H1 (cell line): Measurements from ENCODE around the gene MTFR1L. TPM values are rescaled to one million over a fixed set of nuclear protein-coding genes. Genes with fewer than 3 reads are reported as not detected.

Experiments used
- CTCF ChIA-PET: fragments of 300-600 bp; sonication (Branson Sonifier 250); formaldehyde crosslinking; loops from one replicate; lab custom pipeline; 2021; ENCODE audit not compliant: partially characterized antibody; lab: Charles Lee
- POLR2A ChIA-PET: fragments of 300-600 bp; sonication (Branson Sonifier 250); formaldehyde crosslinking; loops from one replicate; lab custom pipeline; 2021; ENCODE audit warnings: inconsistent platforms; ENCODE audit not compliant: partially characterized antibody; lab: Charles Lee
- DNase-seq, 2 experiments: peaks; one replicate each; pipeline versions ENCODE4 v3.0.0 to v3.0.0-alpha.2; 2010 to 2022; ENCODE audit warnings: low spot score in 2 of 2, low read depth in 1 of 2, mixed read lengths in 1 of 2
- FAIRE-seq: peaks from 2 replicates; lab custom pipeline; 2011; peaks lifted over from hg19 to GRCh38; lab: Jason Lieb, UNC
- H2AFZ ChIP-seq: 2 replicates; pipeline ENCODE4 v1.8.1; 2012; ENCODE audit warnings: low read length, inconsistent platforms
- H2AK5ac ChIP-seq: 2 replicates; pipeline ENCODE4 v1.6.1; 2013; ENCODE audit warnings: low read depth, low read length
- H2BK120ac ChIP-seq: replicated peaks from 2 replicates; pipeline ENCODE3; 2013; ENCODE audit warnings: low read depth, low read length, inconsistent platforms
- H2BK12ac ChIP-seq: 2 replicates; pipeline ENCODE4 v1.6.1; 2013; ENCODE audit warnings: low read depth, low read length
- H2BK15ac ChIP-seq: 2 replicates; pipeline ENCODE4 v1.6.1; 2013; ENCODE audit warnings: low read length
- H2BK20ac ChIP-seq: 2 replicates; pipeline ENCODE4 v1.6.1; 2013; ENCODE audit warnings: low read length
- H2BK5ac ChIP-seq: 2 replicates; pipeline ENCODE4 v1.6.1; 2013; ENCODE audit warnings: low read depth, low read length
- H3K14ac ChIP-seq: 2 replicates; pipeline ENCODE4 v1.6.1; 2013; ENCODE audit warnings: inconsistent platforms; ENCODE audit not compliant: insufficient read length
- H3K18ac ChIP-seq: 2 replicates; pipeline ENCODE4 v1.6.1; 2013; ENCODE audit warnings: low read length; ENCODE audit errors: extremely low read depth
- H3K23ac ChIP-seq: 2 replicates; pipeline ENCODE4 v1.6.1; 2013; ENCODE audit warnings: inconsistent platforms; ENCODE audit not compliant: insufficient read length
- H3K23me2 ChIP-seq: 2 replicates; pipeline ENCODE4 v1.6.1; 2013; ENCODE audit warnings: low read depth, low read length
- H3K27ac ChIP-seq: 2 replicates; pipeline ENCODE4 v1.6.1; 2011; ENCODE audit warnings: low read depth, low read length, inconsistent platforms
- H3K27me3 ChIP-seq, 4 experiments: replicated peaks in 1 of 4; 1 replicate in 1 of 4; 2 replicates in 3 of 4; pipeline versions ENCODE4 v1.6.1 to v1.8.1; 2011 to 2013; ENCODE audit warnings: low read length in 3 of 4, mild to moderate bottlenecking in 3 of 4, inconsistent platforms in 2 of 4, mixed read lengths in 2 of 4, moderate library complexity in 1 of 4; ENCODE audit not compliant: control insufficient read depth in 3 of 4, insufficient read depth in 3 of 4; ENCODE audit errors: extremely low read depth in 1 of 4
- H3K36me3 ChIP-seq, 4 experiments: 2 replicates each; pipeline versions ENCODE4 v1.6.1 to v1.8.1; 2011 to 2013; ENCODE audit warnings: mild to moderate bottlenecking in 4 of 4, low read length in 3 of 4, moderate library complexity in 2 of 4, control low read depth in 1 of 4, inconsistent platforms in 1 of 4; ENCODE audit not compliant: insufficient read depth in 4 of 4, control insufficient read depth in 2 of 4
- H3K4ac ChIP-seq: replicated peaks from 2 replicates; pipeline ENCODE3; 2013; ENCODE audit warnings: low read length, low read depth, mixed read lengths, inconsistent platforms; ENCODE audit not compliant: insufficient read length
- H3K4me1 ChIP-seq, 4 experiments: replicated peaks in 1 of 4; 1 replicate in 1 of 4; 2 replicates in 3 of 4; pipeline versions ENCODE4 v1.6.1 to v1.8.1; 2011 to 2013; ENCODE audit warnings: low read length in 3 of 4, inconsistent platforms in 2 of 4, mixed read lengths in 1 of 4; ENCODE audit not compliant: insufficient read depth in 4 of 4, control insufficient read depth in 3 of 4
- H3K4me2 ChIP-seq, 2 experiments: 2 replicates each; pipeline versions ENCODE4 v1.6.1 to v1.8.1; 2011 to 2013; ENCODE audit warnings: low read depth in 2 of 2, low read length in 2 of 2, control low read depth in 1 of 2, inconsistent platforms in 1 of 2, mild to moderate bottlenecking in 1 of 2; ENCODE audit not compliant: insufficient read depth in 1 of 2
- H3K4me3 ChIP-seq, 4 experiments: fragments of 200-600, 300-600 bp in 1 of 4; sonication (generic), shearing (Covaris generic), sonication (Bioruptor Twin) in 1 of 4; 2 replicates each; pipeline versions ENCODE4 v1.5.1 to v1.8.1; 2011 to 2016; ENCODE audit warnings: low read length in 4 of 4, low read depth in 3 of 4, control low read depth in 2 of 4, inconsistent platforms in 2 of 4, mild to moderate bottlenecking in 2 of 4, mixed read lengths in 1 of 4, moderate library complexity in 1 of 4; ENCODE audit not compliant: insufficient read depth in 2 of 4; ENCODE audit errors: extremely low read depth in 1 of 4
- H3K56ac ChIP-seq: replicated peaks from 2 replicates; pipeline ENCODE3; 2013; ENCODE audit warnings: low read depth, mild to moderate bottlenecking, mixed read lengths, low read length, inconsistent platforms; ENCODE audit not compliant: insufficient read length
- H3K79me1 ChIP-seq: 2 replicates; pipeline ENCODE4 v1.6.1; 2013; ENCODE audit warnings: low read depth, low read length, control low read depth
- H3K79me2 ChIP-seq, 2 experiments: 2 replicates each; pipeline versions ENCODE4 v1.6.1 to v1.8.1; 2012 to 2013; ENCODE audit warnings: low read length in 2 of 2, mild to moderate bottlenecking in 2 of 2, inconsistent platforms in 1 of 2; ENCODE audit not compliant: insufficient read depth in 2 of 2, control insufficient read depth in 1 of 2
- H3K9ac ChIP-seq, 4 experiments: replicated peaks in 1 of 4; 1 replicate in 1 of 4; 2 replicates in 3 of 4; pipeline versions ENCODE4 v1.6.1 to v1.8.1; 2011 to 2013; ENCODE audit warnings: low read depth in 3 of 4, low read length in 3 of 4, control low read depth in 2 of 4, mild to moderate bottlenecking in 2 of 4, moderate library complexity in 2 of 4, inconsistent platforms in 1 of 4; ENCODE audit errors: extremely low read depth in 1 of 4
- H3K9me3 ChIP-seq, 2 experiments: 2 replicates each; pipeline versions ENCODE4 v1.6.1 to v1.8.1; 2012 to 2013; ENCODE audit warnings: mild to moderate bottlenecking in 2 of 2, moderate library complexity in 2 of 2, control low read depth in 1 of 2, inconsistent platforms in 1 of 2, low read depth in 1 of 2, low read length in 1 of 2, mixed read lengths in 1 of 2; ENCODE audit not compliant: insufficient read depth in 2 of 2
- H4K20me1 ChIP-seq, 2 experiments: replicated peaks in 1 of 2; 2 replicates each; pipeline versions ENCODE3 to v1.8.1; 2011 to 2013; ENCODE audit warnings: inconsistent platforms in 2 of 2, low read length in 2 of 2, mild to moderate bottlenecking in 1 of 2; ENCODE audit not compliant: insufficient read depth in 2 of 2, control insufficient read depth in 1 of 2
- H4K5ac ChIP-seq: 2 replicates; pipeline ENCODE4 v1.6.1; 2013; ENCODE audit warnings: low read length, low read depth, mixed read lengths, inconsistent platforms; ENCODE audit not compliant: insufficient read length
- H4K8ac ChIP-seq: 2 replicates; pipeline ENCODE4 v1.8.0; 2013; ENCODE audit warnings: mild to moderate bottlenecking, moderate library complexity, low read length, inconsistent platforms; ENCODE audit not compliant: insufficient read depth; ENCODE audit errors: extremely low read depth
- H4K91ac ChIP-seq: replicated peaks from 2 replicates; pipeline ENCODE3; 2013; ENCODE audit warnings: low read length, mixed read lengths, inconsistent platforms; ENCODE audit not compliant: insufficient read length
- ASH2L ChIP-seq: fragments of 200-600, 300-600 bp; sonication (generic); IDR thresholded peaks from one replicate; pipeline ENCODE4 v1.7.1; 2017; ENCODE audit warnings: low read length
- BRCA1 ChIP-seq: IDR thresholded peaks from 2 replicates; pipeline ENCODE4 v1.6.1; 2012; ENCODE audit warnings: low read depth, low read length, improper control_type of control experiment
- CHD1 ChIP-seq: IDR thresholded peaks from 2 replicates; pipeline ENCODE4 v1.6.1; 2012; ENCODE audit warnings: low read depth, low read length, improper control_type of control experiment
- CHD2 ChIP-seq: IDR thresholded peaks from 2 replicates; pipeline ENCODE4 v1.6.1; 2012; ENCODE audit warnings: low read length, improper control_type of control experiment
- KDM1A ChIP-seq: fragments of 200-600, 300-600 bp; sonication (generic); IDR thresholded peaks from 2 replicates; pipeline ENCODE4 v1.7.1; 2016; ENCODE audit warnings: mild to moderate bottlenecking, low read length, borderline replicate concordance
- SP1 ChIP-seq: IDR thresholded peaks from 2 replicates; pipeline ENCODE4 v1.6.1; 2011; ENCODE audit warnings: low read depth, low read length
- SUZ12 ChIP-seq: fragments of 200-600 bp; sonication (generic); IDR thresholded peaks from 2 replicates; pipeline ENCODE4 v1.6.1; 2012; ENCODE audit warnings: mild to moderate bottlenecking, inconsistent platforms, low read length, moderate library complexity, mixed read lengths
- TEAD4 ChIP-seq: IDR thresholded peaks from 2 replicates; pipeline ENCODE4 v1.6.1; 2012; ENCODE audit warnings: low read depth, low read length, inconsistent platforms, mixed read lengths
- WGBS, 2 experiments: shearing (Covaris generic) in 1 of 2; methylation state at CpG; one replicate each; pipeline versions ENCODE4 v1.1.6 to v1.1.7; 2013 to 2015; ENCODE audit warnings: low lambda C conversion rate in 2 of 2, mixed read lengths in 2 of 2, inconsistent platforms in 1 of 2, low coverage in 1 of 2, missing lambda C conversion rate in 1 of 2; ENCODE audit not compliant: insufficient replicate concordance in 2 of 2, insufficient coverage in 1 of 2, insufficient read length in 1 of 2; ENCODE audit errors: extremely low coverage in 1 of 2, missing lambda C conversion rate in 1 of 2; 5-methylcytosine and 5-hydroxymethylcytosine counted together
- polyA plus RNA-seq, 7 experiments: library from polyadenylated mRNA; depleted of rRNA in 3 of 7; stranded (reverse) in 5 of 7; unstranded in 2 of 7; fragments of >200 nt in 5 of 7; fragments of 200-250 nt in 2 of 7; gene quantifications; 1 replicate in 5 of 7; 2 replicates in 1 of 7; 4 replicates in 1 of 7; pipeline versions ENCODE4 v1.2.1 to v1.2.3, GENCODE V29; 2011 to 2013; ENCODE audit warnings: missing spikeins in 2 of 7, mixed read lengths in 2 of 7
- total RNA-seq: library from RNA; stranded (reverse); fragmentation: NEBNext Ultra II Directional; extraction: Animal tissue kit (Norgen Biotek cat#: 25700); gene quantifications from 2 replicates; pipeline ENCODE4 v1.2.1, GENCODE V29; 2021

Gene MTFR1L
- total and polyA plus RNA-seq, 2 of the 8 experiments (the other 6 are each of a cell fraction or from before 2014, with no cell fraction given): 20.8 to 23.1 TPM

GRCh38 chr1:25770541-25771220 lies 49.1 kb upstream of the MTFR1L start:
- Histone ChIP-seq H2BK12ac (no peak overlapping the region), H3K4me3 (no peak overlapping the region), H2BK15ac (no peak overlapping the region), H3K36me3 (no peaks in the 10 kb centered on the region), H3K4me2 (no peak overlapping the region), H3K18ac (no peak overlapping the region; the same call in 1 of the 2 replicates), H3K9ac (no peak overlapping the region), H3K23me2 (peaks cover 23% of the 10 kb centered on the region; the same call in 1 of the 2 replicates), H2AFZ (no peak overlapping the region), H3K9me3 (no peaks in the 10 kb centered on the region), H3K4me1 (peaks cover 0 to 9% (median 4%) of the 10 kb centered on the region in 4 experiments; a peak in 5 of 7 replicates), H4K20me1 (peaks cover 0 to 9% of the 10 kb centered on the region in 2 experiments), H3K4ac (no peak overlapping the region), H2BK20ac (no peak overlapping the region), H2BK120ac (no peak overlapping the region), H3K23ac (peak overlapping the region; percentile 55), H3K79me2 (no peaks in the 10 kb centered on the region), H4K91ac (no peak overlapping the region), H3K14ac (no peak overlapping the region), H3K27ac (no peak overlapping the region), H2BK5ac (no peak overlapping the region), H4K5ac (no peak overlapping the region), H3K56ac (no peak overlapping the region), H2AK5ac (no peak overlapping the region; the same call in 1 of the 2 replicates), H3K79me1 (no peaks in the 10 kb centered on the region), H3K27me3 (no peaks in the 10 kb centered on the region), H4K8ac (no peak overlapping the region)
- CTCF ChIA-PET: interaction anchor here (1.0 to 2.4 kb wide), 6 partner anchors 11 to 198 kb away, joined by 3 to 13 read pairs (median 4); no protein-coding TSS in a partner anchor
- POLR2A ChIA-PET: no interaction called here
- DNase-seq (no peak), FAIRE-seq (no peak)
- 93% methylated on average over 13 of the region's 14 CpGs; no CpG with 5 or more reads in 1 of the 2 experiments for WGBS, 2 experiments
- TF ChIP-seq BRCA1: no peak
- no peak for TF ChIP-seq SP1
- no peak for TF ChIP-seq TEAD4
- TF ChIP-seq KDM1A: no peak
- no peak for TF ChIP-seq SUZ12
- TF ChIP-seq CHD2: no peak
- no peak for TF ChIP-seq ASH2L
- TF ChIP-seq CHD1: no peak
